HEK293 (cell line): ENCODE data around the gene CNPY1.
A peak's percentile ranks its signal among the peaks of the same experiment; 100 is the strongest.

ENCODE experiments used
- CTCF ChIA-PET: fragments of 350-600 bp; formaldehyde crosslinking; extraction: SDS; loops from one replicate; lab custom pipeline; 2021; ENCODE audit warnings: antibody characterized with exemption; lab: Yijun Ruan, JAX
- POLR2A ChIA-PET: fragments of 300-600 bp; formaldehyde crosslinking; extraction: SDS; loops from one replicate; lab custom pipeline; 2020; ENCODE audit warnings: antibody characterized with exemption, inconsistent platforms; lab: Yijun Ruan, JAX
- H3K27ac ChIP-seq: fragments of 200-500 bp; sonication (Bioruptor generic); 2 replicates; pipeline ENCODE4 v1.5.1; 2014; ENCODE audit warnings: low read depth, low read length, control low read depth, inconsistent platforms; ENCODE audit errors: extremely low read depth
- H3K36me3 ChIP-seq, 2 experiments: fragments of 200-500 bp in 1 of 2; sonication (Bioruptor generic) in 1 of 2; 1 replicate in 1 of 2; 2 replicates in 1 of 2; pipeline ENCODE4 v1.5.1; 2014 to 2017; ENCODE audit warnings: inconsistent platforms in 2 of 2, low read length in 2 of 2; ENCODE audit not compliant: control insufficient read depth in 2 of 2, insufficient read depth in 1 of 2
- H3K4me1 ChIP-seq: fragments of 200-500 bp; sonication (Bioruptor generic); 2 replicates; pipeline ENCODE4 v1.5.1; 2014; ENCODE audit warnings: mild to moderate bottlenecking, low read length, inconsistent platforms; ENCODE audit not compliant: control insufficient read depth, insufficient read depth
- H3K4me3 ChIP-seq: 2 replicates; pipeline ENCODE4 v1.5.1; 2011; ENCODE audit warnings: low read depth, mild to moderate bottlenecking, control low read depth, low read length, moderate library complexity
- H3K9me3 ChIP-seq: fragments of 200-500 bp; sonication (Bioruptor generic); 2 replicates; pipeline ENCODE4 v1.5.1; 2014; ENCODE audit warnings: low read depth, low read length, inconsistent platforms; ENCODE audit not compliant: control insufficient read depth, insufficient read depth
- HOXA7 ChIP-seq: sonication (generic); formaldehyde crosslinking; IDR thresholded peaks from 2 replicates; pipeline ENCODE4 v1.8.1; 2022; ENCODE audit warnings: missing genetic modification reagents, borderline replicate concordance
- KLF10 ChIP-seq: fragments of 450-650 bp; IDR thresholded peaks from 2 replicates; pipeline ENCODE4 v1.5.1; 2018; ENCODE audit warnings: missing biosample characterization, mild to moderate bottlenecking, missing genetic modification characterization
- KLF16 ChIP-seq: fragments of 450-650 bp; formaldehyde crosslinking; IDR thresholded peaks from 2 replicates; pipeline ENCODE4 v1.5.1; 2017; ENCODE audit warnings: missing biosample characterization, missing genetic modification characterization
- MEIS1 ChIP-seq: sonication (generic); formaldehyde crosslinking; IDR thresholded peaks from 2 replicates; pipeline ENCODE4 v1.8.1; 2022; ENCODE audit warnings: missing genetic modification reagents, mild to moderate bottlenecking, borderline replicate concordance
- PATZ1 ChIP-seq: fragments of 450-650 bp; formaldehyde crosslinking; IDR thresholded peaks from 2 replicates; pipeline ENCODE4 v1.5.1; 2016; ENCODE audit warnings: missing biosample characterization, missing genetic modification characterization
- SALL2 ChIP-seq: fragments of 450-650 bp; formaldehyde crosslinking; IDR thresholded peaks from 2 replicates; pipeline ENCODE4 v1.5.0; 2017; ENCODE audit warnings: missing biosample characterization, mild to moderate bottlenecking, missing genetic modification characterization, borderline replicate concordance
- ZFP41 ChIP-seq: fragments of 450-650 bp; formaldehyde crosslinking; IDR thresholded peaks from 2 replicates; pipeline ENCODE4 v1.5.1; 2016; ENCODE audit warnings: missing biosample characterization, missing genetic modification characterization, borderline replicate concordance
- ZNF132 ChIP-seq: fragments of 450-650 bp; formaldehyde crosslinking; IDR thresholded peaks from 2 replicates; pipeline ENCODE4 v1.5.1; 2017; ENCODE audit warnings: missing biosample characterization, missing genetic modification characterization, borderline replicate concordance
- ZNF404 ChIP-seq: fragments of 450-650 bp; formaldehyde crosslinking; IDR thresholded peaks from 2 replicates; pipeline ENCODE4 v1.5.1; 2017; ENCODE audit warnings: missing biosample characterization, missing genetic modification characterization
- ZNF433 ChIP-seq: fragments of 450-650 bp; formaldehyde crosslinking; IDR thresholded peaks from 2 replicates; pipeline ENCODE4 v1.5.1; 2016; ENCODE audit warnings: missing biosample characterization, missing genetic modification characterization, low read depth
- ZNF707 ChIP-seq: fragments of 450-650 bp; formaldehyde crosslinking; IDR thresholded peaks from 2 replicates; pipeline ENCODE4 v1.5.1; 2016; ENCODE audit warnings: missing biosample characterization, missing genetic modification characterization
- ZNF830 ChIP-seq: fragments of 450-650 bp; IDR thresholded peaks from 2 replicates; pipeline ENCODE4 v1.5.0; 2018; ENCODE audit warnings: missing biosample characterization, missing genetic modification characterization, low read depth, mild to moderate bottlenecking, moderate library complexity
- TF ChIP-seq, protein P1 (sequence below): fragments of 450-650 bp; formaldehyde crosslinking; IDR thresholded peaks from 2 replicates; pipeline ENCODE4 v1.5.1; 2016; ENCODE audit warnings: missing biosample characterization, missing genetic modification characterization
- TF ChIP-seq, protein P2 (sequence below): fragments of 450-650 bp; formaldehyde crosslinking; IDR thresholded peaks from 2 replicates; pipeline ENCODE4 v1.5.1; 2016; ENCODE audit warnings: missing biosample characterization, missing genetic modification characterization
- TF ChIP-seq, protein P3 (sequence below): fragments of 450-650 bp; formaldehyde crosslinking; IDR thresholded peaks from 2 replicates; pipeline ENCODE4 v1.5.1; 2016; ENCODE audit warnings: missing biosample characterization, missing genetic modification characterization

CNPY1 gene

GRCh38 chr7:155495440-155496248 lies 50.7 kb downstream of the CNPY1 start:
- H3K9me3 ChIP-seq = no peaks in the 10 kb centered on the region
- ChIA-PET POLR2A (no interaction called here), CTCF (no interaction called here)
- no peaks in the 10 kb centered on the region for H3K4me1 ChIP-seq
- no peak for TF ChIP-seq ZNF707 (tag by site-specific recombination)
- TF ChIP-seq, protein P1, sequence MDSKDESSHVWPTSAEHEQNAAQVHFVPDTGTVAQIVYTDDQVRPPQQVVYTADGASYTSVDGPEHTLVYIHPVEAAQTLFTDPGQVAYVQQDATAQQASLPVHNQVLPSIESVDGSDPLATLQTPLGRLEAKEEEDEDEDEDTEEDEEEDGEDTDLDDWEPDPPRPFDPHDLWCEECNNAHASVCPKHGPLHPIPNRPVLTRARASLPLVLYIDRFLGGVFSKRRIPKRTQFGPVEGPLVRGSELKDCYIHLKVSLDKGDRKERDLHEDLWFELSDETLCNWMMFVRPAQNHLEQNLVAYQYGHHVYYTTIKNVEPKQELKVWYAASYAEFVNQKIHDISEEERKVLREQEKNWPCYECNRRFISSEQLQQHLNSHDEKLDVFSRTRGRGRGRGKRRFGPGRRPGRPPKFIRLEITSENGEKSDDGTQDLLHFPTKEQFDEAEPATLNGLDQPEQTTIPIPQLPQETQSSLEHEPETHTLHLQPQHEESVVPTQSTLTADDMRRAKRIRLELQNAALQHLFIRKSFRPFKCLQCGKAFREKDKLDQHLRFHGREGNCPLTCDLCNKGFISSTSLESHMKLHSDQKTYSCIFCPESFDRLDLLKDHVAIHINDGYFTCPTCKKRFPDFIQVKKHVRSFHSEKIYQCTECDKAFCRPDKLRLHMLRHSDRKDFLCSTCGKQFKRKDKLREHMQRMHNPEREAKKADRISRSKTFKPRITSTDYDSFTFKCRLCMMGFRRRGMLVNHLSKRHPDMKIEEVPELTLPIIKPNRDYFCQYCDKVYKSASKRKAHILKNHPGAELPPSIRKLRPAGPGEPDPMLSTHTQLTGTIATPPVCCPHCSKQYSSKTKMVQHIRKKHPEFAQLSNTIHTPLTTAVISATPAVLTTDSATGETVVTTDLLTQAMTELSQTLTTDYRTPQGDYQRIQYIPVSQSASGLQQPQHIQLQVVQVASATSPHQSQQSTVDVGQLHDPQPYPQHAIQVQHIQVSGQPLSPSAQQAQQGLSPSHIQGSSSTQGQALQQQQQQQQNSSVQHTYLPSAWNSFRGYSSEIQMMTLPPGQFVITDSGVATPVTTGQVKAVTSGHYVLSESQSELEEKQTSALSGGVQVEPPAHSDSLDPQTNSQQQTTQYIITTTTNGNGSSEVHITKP (tag by site-specific recombination) = peak; percentile 75
- TF ChIP-seq HOXA7 (CRISPR knock-in tag) = no peak
- H3K36me3 ChIP-seq = no peaks in the 10 kb centered on the region
- no peak overlapping the region for H3K27ac ChIP-seq
- H3K4me3 ChIP-seq = no peak overlapping the region

- CTCF ChIA-PET = interaction anchor here (0.7 kb wide), 1 partner anchor 30 kb away, joined by 3 read pairs; no protein-coding TSS in a partner anchor
- no peaks in the 10 kb centered on the region for H3K9me3 ChIP-seq
- H3K4me3 ChIP-seq = no peak overlapping the region
- no peaks in the 10 kb centered on the region for H3K4me1 ChIP-seq
- H3K27ac ChIP-seq = no peak overlapping the region
- TF ChIP-seq PATZ1 (tag by site-specific recombination) = no peak
- TF ChIP-seq ZFP41 = no peak
- no peak for TF ChIP-seq ZNF132 (tag by site-specific recombination)
- no peak for TF ChIP-seq ZNF830
- TF ChIP-seq ZNF404 = no peak
- no peak for TF ChIP-seq SALL2
- TF ChIP-seq MEIS1 = no peak
- POLR2A ChIA-PET = no interaction called here
- no peaks in the 10 kb centered on the region for H3K36me3 ChIP-seq
Measured at GRCh38 chr7:155494551-155494950, 51.8 kb downstream of the CNPY1 start.

DNA sequence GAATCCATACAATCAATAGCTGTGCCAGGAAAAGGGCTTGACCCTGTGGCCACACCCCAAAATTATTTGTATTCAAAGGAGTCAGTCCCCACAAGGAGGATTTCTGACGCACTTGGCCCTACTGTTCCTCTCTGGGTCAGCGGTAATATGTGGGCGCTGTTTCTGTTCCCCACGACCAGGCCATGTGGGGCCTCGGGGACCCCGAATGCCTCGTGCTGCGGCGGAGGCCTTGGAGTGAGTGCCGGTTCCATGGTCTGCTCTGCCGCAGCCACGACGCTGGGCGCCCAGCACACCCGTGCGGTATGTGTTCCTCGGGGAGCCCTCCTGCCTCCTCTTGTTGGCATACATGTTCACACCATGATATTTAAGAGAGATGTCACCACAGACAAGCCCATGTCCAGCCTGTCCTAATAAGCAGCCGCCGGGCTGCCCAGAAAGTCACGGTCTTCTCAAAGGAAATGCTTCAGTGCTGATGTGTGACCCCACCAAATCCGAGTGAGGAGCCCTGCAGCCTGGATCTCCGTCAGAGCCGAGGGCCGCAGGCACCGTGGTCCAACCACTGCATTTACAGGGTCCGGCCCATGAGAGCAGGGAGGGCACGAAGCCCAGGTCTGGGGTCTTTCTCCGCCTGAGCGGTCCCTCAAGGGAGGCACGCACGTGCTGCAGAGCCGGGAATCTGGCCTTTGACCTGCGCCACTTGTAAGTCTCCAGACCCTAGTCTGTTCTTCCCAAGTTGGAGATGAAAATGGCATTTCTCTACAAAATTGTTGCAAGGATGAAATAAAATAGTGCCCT lies 52.4 kb downstream of the CNPY1 start:
- Histone ChIP-seq H3K36me3 (no peaks in the 10 kb centered on the region), H3K4me3 (no peak overlapping the region), H3K9me3 (no peaks in the 10 kb centered on the region), H3K27ac (no peak overlapping the region), H3K4me1 (no peaks in the 10 kb centered on the region)
- POLR2A ChIA-PET = no interaction called here
- CTCF ChIA-PET = interaction anchor here (0.6 to 0.7 kb wide), 3 partner anchors 9 to 101 kb away, joined by 3 to 4 read pairs (median 4); no protein-coding TSS in a partner anchor
- TF ChIP-seq ZNF433 (no peak), KLF16 (tag by site-specific recombination) (no peak), KLF10 (no peak)
- TF ChIP-seq, protein P2, sequence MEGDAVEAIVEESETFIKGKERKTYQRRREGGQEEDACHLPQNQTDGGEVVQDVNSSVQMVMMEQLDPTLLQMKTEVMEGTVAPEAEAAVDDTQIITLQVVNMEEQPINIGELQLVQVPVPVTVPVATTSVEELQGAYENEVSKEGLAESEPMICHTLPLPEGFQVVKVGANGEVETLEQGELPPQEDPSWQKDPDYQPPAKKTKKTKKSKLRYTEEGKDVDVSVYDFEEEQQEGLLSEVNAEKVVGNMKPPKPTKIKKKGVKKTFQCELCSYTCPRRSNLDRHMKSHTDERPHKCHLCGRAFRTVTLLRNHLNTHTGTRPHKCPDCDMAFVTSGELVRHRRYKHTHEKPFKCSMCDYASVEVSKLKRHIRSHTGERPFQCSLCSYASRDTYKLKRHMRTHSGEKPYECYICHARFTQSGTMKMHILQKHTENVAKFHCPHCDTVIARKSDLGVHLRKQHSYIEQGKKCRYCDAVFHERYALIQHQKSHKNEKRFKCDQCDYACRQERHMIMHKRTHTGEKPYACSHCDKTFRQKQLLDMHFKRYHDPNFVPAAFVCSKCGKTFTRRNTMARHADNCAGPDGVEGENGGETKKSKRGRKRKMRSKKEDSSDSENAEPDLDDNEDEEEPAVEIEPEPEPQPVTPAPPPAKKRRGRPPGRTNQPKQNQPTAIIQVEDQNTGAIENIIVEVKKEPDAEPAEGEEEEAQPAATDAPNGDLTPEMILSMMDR (tag by site-specific recombination) = no peak
- TF ChIP-seq, protein P3, sequence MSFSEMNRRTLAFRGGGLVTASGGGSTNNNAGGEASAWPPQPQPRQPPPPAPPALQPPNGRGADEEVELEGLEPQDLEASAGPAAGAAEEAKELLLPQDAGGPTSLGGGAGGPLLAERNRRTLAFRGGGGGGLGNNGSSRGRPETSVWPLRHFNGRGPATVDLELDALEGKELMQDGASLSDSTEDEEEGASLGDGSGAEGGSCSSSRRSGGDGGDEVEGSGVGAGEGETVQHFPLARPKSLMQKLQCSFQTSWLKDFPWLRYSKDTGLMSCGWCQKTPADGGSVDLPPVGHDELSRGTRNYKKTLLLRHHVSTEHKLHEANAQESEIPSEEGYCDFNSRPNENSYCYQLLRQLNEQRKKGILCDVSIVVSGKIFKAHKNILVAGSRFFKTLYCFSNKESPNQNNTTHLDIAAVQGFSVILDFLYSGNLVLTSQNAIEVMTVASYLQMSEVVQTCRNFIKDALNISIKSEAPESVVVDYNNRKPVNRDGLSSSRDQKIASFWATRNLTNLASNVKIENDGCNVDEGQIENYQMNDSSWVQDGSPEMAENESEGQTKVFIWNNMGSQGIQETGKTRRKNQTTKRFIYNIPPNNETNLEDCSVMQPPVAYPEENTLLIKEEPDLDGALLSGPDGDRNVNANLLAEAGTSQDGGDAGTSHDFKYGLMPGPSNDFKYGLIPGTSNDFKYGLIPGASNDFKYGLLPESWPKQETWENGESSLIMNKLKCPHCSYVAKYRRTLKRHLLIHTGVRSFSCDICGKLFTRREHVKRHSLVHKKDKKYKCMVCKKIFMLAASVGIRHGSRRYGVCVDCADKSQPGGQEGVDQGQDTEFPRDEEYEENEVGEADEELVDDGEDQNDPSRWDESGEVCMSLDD (tag by site-specific recombination) = no peak
